ENCODE results near the gene TSEN34. TPM values are rescaled to one million over a fixed set of nuclear protein-coding genes. Genes with fewer than 3 reads are reported as not detected.
"Not testable (repeated sequence)": the region's sequence is repeated elsewhere in the genome, so short reads cannot be mapped to it uniquely, and the experiment has no call there.

Gene TSEN34
- polyA plus RNA-seq, 2 donors, result 17.9 to 55.0 TPM

DNA sequence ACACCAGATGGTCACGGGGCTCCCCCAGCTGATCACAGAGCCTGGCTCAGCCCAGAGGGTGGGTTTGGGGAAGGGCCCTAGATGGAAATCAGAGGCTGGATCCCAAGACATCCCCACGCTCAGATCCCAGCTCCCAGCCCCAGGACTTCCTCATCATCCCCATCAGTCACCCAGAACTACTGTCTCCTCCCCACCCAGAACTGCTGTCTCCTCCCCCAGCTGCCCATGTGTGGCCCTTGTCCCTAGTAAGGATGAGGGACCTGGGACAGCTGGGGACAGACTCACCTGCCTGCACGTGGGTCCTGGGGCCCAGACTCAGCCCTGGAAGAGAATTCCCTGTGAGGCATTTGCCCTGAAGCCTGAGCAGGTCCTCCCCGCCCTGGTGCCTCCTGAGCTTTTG, 51.1 kb downstream of the TSEN34 start:
- not testable (repeated sequence) for H3K4me1 ChIP-seq (ENCODE audit: control insufficient read depth in 2 of 2, insufficient read depth in 2 of 2, low read length in 1 of 2); H3K27me3 ChIP-seq (ENCODE audit: control insufficient read depth in 1 of 2, insufficient read depth in 2 of 2, low read length in 2 of 2); H3K4me3 ChIP-seq (ENCODE audit: low read depth in 1 of 2, low read length in 2 of 2); H3K36me3 ChIP-seq (ENCODE audit: control insufficient read depth in 2 of 2, insufficient read depth in 2 of 2, low read length in 1 of 2); H3K27ac ChIP-seq (ENCODE audit: low read depth in 2 of 2, low read length in 1 of 2); H3K9me3 ChIP-seq (ENCODE audit: control insufficient read depth in 2 of 2, insufficient read depth in 1 of 2, low read depth in 1 of 2, low read length in 1 of 2)
- 67% methylated on average over 4 of the region's 4 CpGs; no CpG with 5 or more reads in 1 of the 2 donors for WGBS, 2 donors

DNA sequence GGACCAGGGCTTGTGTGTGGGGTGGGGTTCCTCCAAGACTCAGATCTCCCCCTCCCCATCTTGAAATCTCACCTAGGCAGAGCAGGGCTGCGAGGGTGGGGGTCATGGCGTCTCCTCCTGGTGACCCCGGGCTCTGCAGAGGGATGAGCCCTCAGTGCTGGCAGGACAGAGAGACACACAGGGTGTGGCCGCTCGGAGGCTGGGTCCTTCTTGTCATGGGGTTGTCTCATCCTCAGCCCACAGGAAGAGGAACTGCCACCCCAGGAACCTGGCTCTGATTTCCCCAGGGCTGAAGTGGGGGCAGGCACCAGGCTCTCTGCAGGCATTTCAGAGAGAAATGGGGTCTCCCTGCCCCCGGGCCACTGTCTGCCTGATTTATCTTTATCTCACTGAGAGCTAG, 51.5 kb downstream of the TSEN34 start, which contains the start of gene LILRA6:
LILRA6 (minus strand) TSS at position 145 of the 400 bp plus-strand sequence.
- WGBS, 2 donors, result 65% methylated on average over 6 of the region's 6 CpGs; no CpG with 5 or more reads in 1 of the 2 donors

GRCh38 chr19:54243809-54244208, 52.7 kb downstream of the TSEN34 start:
- not testable (repeated sequence) for H3K4me1 ChIP-seq (ENCODE audit: control insufficient read depth in 2 of 2, insufficient read depth in 2 of 2, low read length in 1 of 2); H3K36me3 ChIP-seq (ENCODE audit: control insufficient read depth in 2 of 2, insufficient read depth in 2 of 2, low read length in 1 of 2); H3K9me3 ChIP-seq (ENCODE audit: control insufficient read depth in 2 of 2, insufficient read depth in 1 of 2, low read depth in 1 of 2, low read length in 1 of 2); H3K4me3 ChIP-seq (ENCODE audit: low read depth in 1 of 2, low read length in 2 of 2); H3K27me3 ChIP-seq (ENCODE audit: control insufficient read depth in 1 of 2, insufficient read depth in 2 of 2, low read length in 2 of 2); H3K27ac ChIP-seq (ENCODE audit: low read depth in 2 of 2, low read length in 1 of 2)
- WGBS, 2 donors, result 58 to 59% methylated on average over 4 to 7 of the region's 8 CpGs

More for the DNA sequence above, 51.5 kb downstream of the TSEN34 start, which contains the start of gene LILRA6:
- not testable (repeated sequence) for H3K4me1 ChIP-seq (ENCODE audit: control insufficient read depth in 2 of 2, insufficient read depth in 2 of 2, low read length in 1 of 2); H3K4me3 ChIP-seq (ENCODE audit: low read depth in 1 of 2, low read length in 2 of 2); H3K9me3 ChIP-seq (ENCODE audit: control insufficient read depth in 2 of 2, insufficient read depth in 1 of 2, low read depth in 1 of 2, low read length in 1 of 2); H3K27ac ChIP-seq (ENCODE audit: low read depth in 2 of 2, low read length in 1 of 2); H3K36me3 ChIP-seq (ENCODE audit: control insufficient read depth in 2 of 2, insufficient read depth in 2 of 2, low read length in 1 of 2); H3K27me3 ChIP-seq (ENCODE audit: control insufficient read depth in 1 of 2, insufficient read depth in 2 of 2, low read length in 2 of 2)

Other genes starting within 250 kb of the TSEN34 start
- under 1 TPM; 0.01 to 0.04 TPM for gene CACNG8, start 228.4 kb upstream of the TSEN34 start, polyA plus RNA-seq
- not detected for gene CACNG6, start 199.7 kb upstream of the TSEN34 start, polyA plus RNA-seq
- gene VSTM1, start 127.4 kb upstream of the TSEN34 start, polyA plus RNA-seq, result not detected
- not detected for gene TARM1, start 109.9 kb upstream of the TSEN34 start, polyA plus RNA-seq
- gene OSCAR, start 90.5 kb upstream of the TSEN34 start, polyA plus RNA-seq, result 1 to 10 TPM in 1 of 2 donors, under 1 TPM in 1; 0.73 to 1.0 TPM
- gene NDUFA3, start 88.5 kb upstream of the TSEN34 start, polyA plus RNA-seq, result 100 to 1,000 TPM; 147 to 303 TPM
- 10 to 100 TPM; 11.8 to 13.2 TPM for gene TFPT, start 75.7 kb upstream of the TSEN34 start, polyA plus RNA-seq
- gene PRPF31, start 75.6 kb upstream of the TSEN34 start, polyA plus RNA-seq, result 10 to 100 TPM; 38.9 to 44.3 TPM
- gene CNOT3, start 53.5 kb upstream of the TSEN34 start, polyA plus RNA-seq, result 10 to 100 TPM; 21.3 to 23.0 TPM
- gene LENG1, start 31.6 kb upstream of the TSEN34 start, polyA plus RNA-seq, result 1 to 10 TPM; 4.9 to 7.0 TPM
- gene TMC4, start 18.1 kb upstream of the TSEN34 start, polyA plus RNA-seq, result 10 to 100 TPM in 1 of 2 donors, 1 to 10 TPM in 1; 2.9 to 11.0 TPM
- 10 to 100 TPM; 21.4 to 22.0 TPM for gene MBOAT7, start 1.7 kb upstream of the TSEN34 start, polyA plus RNA-seq
- 1,000 to 10,000 TPM; 2,177 to 3,000 TPM for gene RPS9, start 9.6 kb downstream of the TSEN34 start, polyA plus RNA-seq
- under 1 TPM; 0.63 to 0.75 TPM for gene LILRB3, start 31.7 kb downstream of the TSEN34 start, polyA plus RNA-seq
- gene LILRA6, start 51.5 kb downstream of the TSEN34 start, polyA plus RNA-seq, result under 1 TPM; 0.08 to 0.26 TPM
- gene LILRB5, start 66.0 kb downstream of the TSEN34 start, polyA plus RNA-seq, result under 1 TPM; 0.63 to 0.92 TPM
- under 1 TPM; 0.39 to 0.67 TPM for gene LILRB2, start 89.8 kb downstream of the TSEN34 start, polyA plus RNA-seq
- gene LILRA5, start 121.9 kb downstream of the TSEN34 start, polyA plus RNA-seq, result under 1 TPM; 0.12 to 0.34 TPM
- under 1 TPM in 1 of 2 donors, not detected in 1; 0.06 TPM for gene LILRA4, start 147.9 kb downstream of the TSEN34 start, polyA plus RNA-seq
- gene LAIR1, start 173.6 kb downstream of the TSEN34 start, polyA plus RNA-seq, result 1 to 10 TPM; 1.9 to 2.0 TPM
- 1 to 10 TPM in 1 of 2 donors, under 1 TPM in 1; 0.82 to 3.7 TPM for gene TTYH1, start 224.2 kb downstream of the TSEN34 start, polyA plus RNA-seq